ENCODE measurements around the gene SPAG9.
A peak's percentile ranks its signal among the peaks of the same experiment; 100 is the strongest.

DNA sequence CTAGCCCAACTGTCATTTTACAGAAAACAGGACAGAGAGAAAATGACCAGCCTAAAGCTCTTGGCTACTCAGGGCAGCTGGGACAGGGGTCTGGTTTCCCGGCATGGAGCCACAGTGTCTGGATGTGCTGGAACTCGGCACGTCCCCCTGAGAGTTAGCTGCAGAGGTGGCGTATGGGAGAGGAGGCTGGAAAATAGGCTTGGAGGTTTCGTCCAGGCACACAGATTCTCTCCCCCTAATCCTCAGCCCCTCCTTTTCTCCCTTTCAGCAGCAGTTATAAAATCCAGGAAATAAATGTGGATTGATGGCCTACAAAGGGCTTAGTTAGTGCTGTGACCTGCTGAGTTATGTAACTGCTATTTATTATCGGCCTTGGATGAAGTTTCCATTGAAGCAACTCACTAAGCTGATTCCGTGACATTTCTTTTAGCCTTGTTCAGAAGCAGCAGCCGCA is 165.0 kb downstream of the SPAG9 start:
- no peak for TF ChIP-seq CTCF (IDR thresholded peaks at IDR 0.05)
- peak in 1 of 3 donors; percentile 23 for TF ChIP-seq POLR2AphosphoS5 (IDR thresholded peaks at IDR 0.05)
